Endothelial cell of umbilical vein (primary cell): ENCODE results near the gene ZNF462.

Source experiments
- CTCF ChIP-seq, 2 donors: IDR thresholded peaks; 1 replicate in 1 of 2; 2 replicates in 1 of 2; pipeline ENCODE4 v1.5.1; 2011; ENCODE audit warnings: low read length in 2 of 2, mild to moderate bottlenecking in 2 of 2, moderate library complexity in 2 of 2, control low read depth in 1 of 2, inconsistent platforms in 1 of 2, low read depth in 1 of 2; ENCODE audit not compliant: insufficient read depth in 1 of 2; ENCODE audit errors: extremely low read depth in 1 of 2
- EZH2 ChIP-seq: IDR thresholded peaks from 2 replicates; pipeline ENCODE4 v1.6.1; 2012; ENCODE audit warnings: borderline replicate concordance, low read depth, mild to moderate bottlenecking, moderate library complexity, low read length, inconsistent platforms; ENCODE audit not compliant: severe bottlenecking
- MAX ChIP-seq: IDR thresholded peaks from 2 replicates; pipeline ENCODE4 v1.6.1; 2011; ENCODE audit not compliant: insufficient read depth, insufficient read length

GRCh38 chr9:106864373-106865143 is 1.6 kb downstream of the ZNF462 start:
- TF ChIP-seq CTCF (IDR thresholded peaks at IDR 0.05; ENCODE audit: extremely low read depth in 1 of 2, insufficient read depth in 1 of 2, low read depth in 1 of 2, low read length in 2 of 2) (no peak), MAX (no peak), EZH2 (no peak)
